Neural cell (in vitro differentiated cells): ENCODE measurements around the gene ZNF516.

ENCODE experiments used
- EZH2 ChIP-seq: fragments of 200-600, 300-800 bp; shearing (Covaris generic), sonication (generic); IDR thresholded peaks from 2 replicates; pipeline ENCODE4 v1.6.1; 2014; ENCODE audit warnings: antibody characterized with exemption, low read length, borderline replicate concordance, mild to moderate bottlenecking; ENCODE audit not compliant: insufficient read depth, poor library complexity, severe bottlenecking
- MXI1 ChIP-seq: fragments of 450-650 bp; conservative IDR thresholded peaks from 2 replicates; pipeline ENCODE4 v1.6.1; 2014; ENCODE audit warnings: antibody characterized with exemption, mild to moderate bottlenecking; ENCODE audit not compliant: poor library complexity, severe bottlenecking
- POLR2AphosphoS5 ChIP-seq: IDR thresholded peaks from 2 replicates; pipeline ENCODE4 v1.6.1; 2012
- RAD21 ChIP-seq: fragments of 450-650 bp; conservative IDR thresholded peaks from 2 replicates; pipeline ENCODE4 v1.6.1; 2014; ENCODE audit warnings: antibody characterized with exemption, mild to moderate bottlenecking, moderate library complexity
- SMC3 ChIP-seq: fragments of 450-650 bp; conservative IDR thresholded peaks from 2 replicates; pipeline ENCODE4 v1.6.1; 2014; ENCODE audit warnings: antibody characterized with exemption, mild to moderate bottlenecking, moderate library complexity; ENCODE audit not compliant: poor library complexity
- TF ChIP-seq, protein P1 (sequence below): fragments of 450-650 bp; IDR thresholded peaks from 2 replicates; pipeline ENCODE4 v1.5.1; 2014; ENCODE audit warnings: antibody characterized with exemption, mild to moderate bottlenecking, moderate library complexity; ENCODE audit not compliant: poor library complexity, severe bottlenecking

- TF ChIP-seq, protein P1, sequence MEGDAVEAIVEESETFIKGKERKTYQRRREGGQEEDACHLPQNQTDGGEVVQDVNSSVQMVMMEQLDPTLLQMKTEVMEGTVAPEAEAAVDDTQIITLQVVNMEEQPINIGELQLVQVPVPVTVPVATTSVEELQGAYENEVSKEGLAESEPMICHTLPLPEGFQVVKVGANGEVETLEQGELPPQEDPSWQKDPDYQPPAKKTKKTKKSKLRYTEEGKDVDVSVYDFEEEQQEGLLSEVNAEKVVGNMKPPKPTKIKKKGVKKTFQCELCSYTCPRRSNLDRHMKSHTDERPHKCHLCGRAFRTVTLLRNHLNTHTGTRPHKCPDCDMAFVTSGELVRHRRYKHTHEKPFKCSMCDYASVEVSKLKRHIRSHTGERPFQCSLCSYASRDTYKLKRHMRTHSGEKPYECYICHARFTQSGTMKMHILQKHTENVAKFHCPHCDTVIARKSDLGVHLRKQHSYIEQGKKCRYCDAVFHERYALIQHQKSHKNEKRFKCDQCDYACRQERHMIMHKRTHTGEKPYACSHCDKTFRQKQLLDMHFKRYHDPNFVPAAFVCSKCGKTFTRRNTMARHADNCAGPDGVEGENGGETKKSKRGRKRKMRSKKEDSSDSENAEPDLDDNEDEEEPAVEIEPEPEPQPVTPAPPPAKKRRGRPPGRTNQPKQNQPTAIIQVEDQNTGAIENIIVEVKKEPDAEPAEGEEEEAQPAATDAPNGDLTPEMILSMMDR = no peak
- TF ChIP-seq POLR2AphosphoS5 = no peak
- no peak for TF ChIP-seq RAD21
- no peak for TF ChIP-seq MXI1
- TF ChIP-seq EZH2 = no peak
- no peak for TF ChIP-seq SMC3
These were observed 135.1 kb downstream of the ZNF516 start for GRCh38 chr18:76359909-76360308.
